ENCODE data around the gene TLR7.

Gene TLR7

DNA sequence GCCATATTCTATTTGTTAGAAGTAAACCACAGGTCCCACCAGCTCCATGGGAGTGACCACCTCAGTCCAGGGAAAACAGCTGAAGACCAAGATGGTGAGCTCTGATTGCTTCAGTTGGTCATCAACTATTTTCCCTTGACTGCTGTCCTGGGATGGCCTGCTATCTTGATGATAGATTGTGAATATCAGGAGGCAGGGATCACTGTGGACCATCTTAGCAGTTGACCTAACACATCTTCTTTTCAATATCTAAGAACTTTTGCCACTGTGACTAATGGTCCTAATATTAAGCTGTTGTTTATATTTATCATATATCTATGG, 55.7 kb downstream of the TLR7 start:
- H3K4me3 ChIP-seq (ENCODE audit: low read depth, low read length) = no peak overlapping the region

DNA sequence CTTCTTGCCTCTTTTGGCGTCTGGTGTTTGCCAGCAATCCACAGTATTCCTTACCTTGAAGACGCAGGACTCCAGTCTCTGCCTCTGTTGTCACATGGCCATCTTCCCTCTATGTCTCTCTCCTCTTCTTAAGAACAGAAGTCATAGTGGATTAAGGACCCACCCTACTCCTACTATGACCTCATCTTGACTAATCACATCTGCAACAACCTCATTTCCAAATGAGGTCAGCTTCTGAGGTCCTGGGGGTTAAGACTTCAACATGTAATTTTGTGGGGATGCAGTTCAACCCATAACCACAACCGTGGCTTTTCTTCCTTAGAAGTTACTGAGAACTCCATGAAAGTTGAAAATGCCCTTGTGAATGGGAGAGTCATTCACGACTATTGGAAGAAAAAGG, 62.8 kb downstream of the TLR7 start:
- no peak overlapping the region for H3K4me3 ChIP-seq (ENCODE audit: low read depth, low read length)

DNA sequence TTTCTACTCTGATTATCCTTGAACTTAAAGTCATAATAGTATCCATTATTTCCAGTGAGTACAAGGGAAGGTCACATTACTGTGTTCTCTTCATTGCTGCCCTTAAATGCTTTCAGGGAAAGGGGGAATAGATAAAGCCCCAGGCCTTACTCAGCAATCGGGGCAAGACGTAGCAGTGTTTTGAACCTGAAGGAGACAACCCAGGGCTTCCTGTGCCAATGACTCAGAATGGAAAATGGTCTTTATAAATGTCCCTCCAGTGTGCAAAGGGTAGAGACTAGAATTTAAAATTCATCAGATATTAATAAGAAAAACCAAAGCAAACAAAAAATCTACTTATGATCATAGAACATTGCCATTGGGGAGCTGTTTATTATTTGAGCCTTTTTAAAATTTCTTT, 63.3 kb downstream of the TLR7 start:
- no peak overlapping the region for H3K4me3 ChIP-seq (ENCODE audit: low read depth, low read length)

DNA sequence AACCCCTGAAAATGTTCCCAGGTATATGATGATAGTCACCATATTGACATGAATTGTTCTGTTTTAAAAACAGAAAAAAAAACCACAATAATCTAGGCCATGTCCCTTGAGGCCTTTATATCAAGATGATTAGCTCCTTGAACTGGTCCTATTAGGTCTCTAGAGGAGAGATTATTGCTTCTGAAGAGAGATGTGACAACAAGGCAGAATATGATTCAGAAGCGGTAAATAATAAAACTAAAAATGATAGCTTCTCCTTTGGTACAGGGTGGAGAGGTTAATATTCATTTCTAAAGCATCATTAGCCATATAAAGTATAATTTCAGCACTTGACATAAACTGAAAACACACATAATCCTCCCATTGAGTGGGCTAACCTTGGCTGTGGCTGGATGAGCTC, 65.4 kb downstream of the TLR7 start:
- H3K4me3 ChIP-seq (ENCODE audit: low read depth, low read length) = no peak overlapping the region

DNA sequence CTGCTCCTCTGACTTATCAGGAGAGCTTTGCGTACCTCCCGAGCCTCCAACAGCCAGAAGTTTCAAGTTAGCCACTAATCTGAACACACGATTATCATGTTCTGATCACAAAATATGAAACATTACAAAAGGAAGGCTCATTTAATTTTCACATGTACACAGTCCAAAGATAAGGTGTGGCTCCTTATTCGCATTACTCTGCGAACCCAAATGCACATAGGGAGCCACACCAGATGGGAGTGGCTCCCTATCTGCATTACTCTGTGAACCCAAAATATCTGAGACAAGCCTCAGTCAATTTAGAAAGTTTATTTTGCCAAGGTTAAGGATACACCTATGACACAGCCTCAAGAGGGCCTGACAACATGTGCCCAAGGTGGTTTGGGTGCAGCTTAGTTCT, 68.0 kb downstream of the TLR7 start:
- H3K4me3 ChIP-seq (ENCODE audit: low read depth, low read length) = no peak overlapping the region

DNA sequence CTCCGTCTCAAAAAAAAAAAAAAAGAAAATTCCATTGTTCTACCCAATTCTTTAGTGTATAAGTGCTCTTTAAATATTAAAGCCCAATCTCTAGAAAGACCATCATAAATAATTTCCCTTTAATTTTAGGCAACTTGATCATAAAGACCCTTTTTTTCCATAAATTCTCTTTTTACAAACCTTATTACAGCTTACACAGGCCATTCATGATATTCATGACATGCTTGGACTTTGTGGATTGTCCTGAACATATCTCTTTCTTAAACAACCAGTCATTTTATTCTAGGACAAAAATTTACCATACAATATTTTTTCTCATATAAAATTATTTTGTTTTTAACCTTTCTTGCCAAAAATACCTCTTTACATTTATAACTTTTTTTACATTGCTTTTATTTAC, 70.1 kb downstream of the TLR7 start:
- no peak overlapping the region for H3K4me3 ChIP-seq (ENCODE audit: low read depth, low read length)

All from iPS-11a (cell line).